GM12892 (cell line): ENCODE measurements around the gene BCAR1.

Experiments
- DNase-seq: peaks from one replicate; pipeline ENCODE4 v3.0.0; 2011; ENCODE audit not compliant: insufficient read length
- FAIRE-seq: peaks from 2 replicates; lab custom pipeline; 2011; peaks lifted over from hg19 to GRCh38; lab: Jason Lieb, UNC
- POLR2A ChIP-seq: IDR thresholded peaks from 2 replicates; pipeline ENCODE4 v1.6.1; 2011; ENCODE audit warnings: low read depth, low read length, control low read depth
- POLR2AphosphoS5 ChIP-seq: IDR thresholded peaks from 2 replicates; pipeline ENCODE4 v1.6.1; 2011; ENCODE audit warnings: low read depth, low read length, control low read depth
- TAF1 ChIP-seq: IDR thresholded peaks from 2 replicates; pipeline ENCODE4 v1.6.1; 2011; ENCODE audit warnings: low read depth, mild to moderate bottlenecking, control low read depth, low read length, borderline replicate concordance

Gene BCAR1

DNA sequence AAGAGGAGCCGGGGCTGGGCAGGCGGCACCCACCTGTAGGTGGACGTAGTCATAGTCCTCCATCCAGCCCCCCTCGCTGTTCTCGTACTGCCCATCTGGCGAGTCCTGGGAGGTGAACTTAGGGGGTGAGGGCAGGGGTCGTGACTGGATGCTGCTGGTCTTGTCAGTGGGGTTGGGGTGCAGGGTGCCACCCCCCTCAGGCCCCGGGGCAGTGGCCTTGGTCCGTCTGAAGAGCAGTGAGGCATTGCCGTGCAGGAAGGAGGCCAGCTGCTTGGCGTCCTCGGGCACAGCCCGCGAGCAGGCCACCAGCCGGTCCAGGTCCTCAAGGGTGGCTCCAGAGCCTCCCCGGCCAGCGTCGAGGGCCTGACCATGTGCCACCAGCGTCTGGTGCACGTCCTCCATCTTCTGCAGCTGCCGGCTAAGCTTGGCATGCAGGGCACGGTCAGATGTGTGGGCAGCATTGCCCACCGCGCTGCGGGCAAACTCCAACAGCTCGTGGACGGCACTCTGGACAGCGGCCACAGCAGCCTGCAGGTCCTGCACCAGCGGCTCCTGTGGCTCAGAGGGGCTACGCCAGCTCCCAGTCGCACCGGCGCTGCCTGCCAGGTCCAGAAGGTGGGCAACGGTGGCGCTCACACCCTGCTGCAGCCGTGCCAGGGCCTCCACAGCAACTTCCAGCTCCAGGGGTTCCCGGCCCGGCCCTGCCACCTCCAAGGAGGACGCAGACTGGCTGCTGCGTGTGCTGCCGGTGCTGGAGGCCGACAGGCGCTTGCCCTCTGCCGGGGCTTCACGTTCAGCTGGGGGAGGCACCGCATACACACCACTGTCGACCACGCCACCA, 16.3 kb downstream of the BCAR1 start:
- FAIRE-seq: no peak

DNA sequence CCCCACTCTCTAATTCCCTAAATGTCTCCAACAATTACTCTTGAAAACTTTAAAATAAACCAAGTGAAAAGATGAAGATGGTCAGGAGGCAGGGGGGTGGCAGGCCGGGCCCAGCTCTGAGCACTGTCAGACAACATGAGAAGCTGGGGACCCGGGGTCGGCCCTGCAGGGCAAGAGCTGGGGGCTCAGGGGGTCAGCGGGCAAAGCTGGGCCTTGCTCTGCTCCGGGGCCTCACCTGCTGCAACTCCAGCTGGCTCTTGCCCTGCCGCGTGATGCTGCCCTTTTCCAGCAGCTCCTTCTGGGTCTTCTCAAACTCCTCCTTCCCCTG, 17.8 kb downstream of the BCAR1 start:
- TF ChIP-seq POLR2AphosphoS5: no peak
- FAIRE-seq: no peak

More for the DNA sequence above, 16.3 kb downstream of the BCAR1 start:
- DNase-seq: no peak
- TF ChIP-seq POLR2A (no peak), POLR2AphosphoS5 (no peak), TAF1 (no peak)

DNA sequence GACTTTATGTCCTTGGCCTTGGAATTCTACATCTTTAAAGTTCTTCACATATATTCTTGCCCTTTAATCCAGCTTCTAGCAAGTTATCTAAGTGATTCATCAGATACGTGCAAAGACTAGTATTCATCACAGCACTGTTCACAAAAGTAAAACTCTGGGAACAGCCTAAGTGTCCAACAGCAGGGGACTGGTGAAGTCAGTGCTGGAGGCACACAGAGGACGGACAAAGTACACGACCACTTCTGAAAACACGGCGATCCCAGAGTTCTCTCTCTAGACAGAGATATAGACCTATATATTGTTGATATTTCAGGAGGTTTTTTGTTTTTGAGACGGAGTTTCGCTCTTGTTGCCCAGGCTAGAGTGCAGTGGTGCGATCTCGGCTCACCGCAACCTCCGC, 19.9 kb downstream of the BCAR1 start:
- TF ChIP-seq POLR2AphosphoS5 (no peak), TAF1 (no peak), POLR2A (no peak)
- DNase-seq (no peak), FAIRE-seq (no peak)

More for the DNA sequence above, 17.8 kb downstream of the BCAR1 start:
- no peak for DNase-seq

DNA sequence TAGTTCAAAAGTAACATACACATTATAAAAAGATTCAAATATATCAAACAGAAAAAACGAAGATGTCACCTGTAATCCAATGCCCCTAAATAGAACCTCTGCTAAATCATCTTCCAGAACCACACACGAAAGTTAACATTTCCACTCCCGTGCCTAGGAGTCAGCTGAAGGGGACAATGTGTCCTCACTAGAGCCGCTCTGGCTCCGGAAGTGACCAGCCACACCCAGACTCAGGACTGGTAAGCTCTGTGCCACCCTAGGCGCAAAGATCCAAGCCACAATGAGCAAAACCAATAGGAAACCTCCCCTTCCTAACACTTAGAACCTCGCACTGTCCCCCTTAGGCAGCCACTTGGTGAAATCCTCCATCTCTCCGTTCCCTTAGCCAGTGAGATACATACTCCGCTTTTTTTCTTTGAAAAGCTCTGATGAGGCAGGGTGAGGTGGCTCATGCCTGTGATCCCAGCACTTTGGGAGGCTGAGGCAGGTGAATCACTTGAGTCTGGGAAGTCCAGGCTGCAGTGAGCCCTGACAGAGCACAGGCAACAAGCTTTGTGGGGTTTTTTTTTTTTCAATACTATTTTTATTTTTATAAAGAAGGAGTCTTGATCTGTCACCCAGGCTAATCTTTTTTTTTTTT, 20.8 kb downstream of the BCAR1 start:
- TF ChIP-seq TAF1: no peak
- no peak for TF ChIP-seq POLR2A
- no peak for TF ChIP-seq POLR2AphosphoS5
- FAIRE-seq: no peak
- no peak for DNase-seq

DNA sequence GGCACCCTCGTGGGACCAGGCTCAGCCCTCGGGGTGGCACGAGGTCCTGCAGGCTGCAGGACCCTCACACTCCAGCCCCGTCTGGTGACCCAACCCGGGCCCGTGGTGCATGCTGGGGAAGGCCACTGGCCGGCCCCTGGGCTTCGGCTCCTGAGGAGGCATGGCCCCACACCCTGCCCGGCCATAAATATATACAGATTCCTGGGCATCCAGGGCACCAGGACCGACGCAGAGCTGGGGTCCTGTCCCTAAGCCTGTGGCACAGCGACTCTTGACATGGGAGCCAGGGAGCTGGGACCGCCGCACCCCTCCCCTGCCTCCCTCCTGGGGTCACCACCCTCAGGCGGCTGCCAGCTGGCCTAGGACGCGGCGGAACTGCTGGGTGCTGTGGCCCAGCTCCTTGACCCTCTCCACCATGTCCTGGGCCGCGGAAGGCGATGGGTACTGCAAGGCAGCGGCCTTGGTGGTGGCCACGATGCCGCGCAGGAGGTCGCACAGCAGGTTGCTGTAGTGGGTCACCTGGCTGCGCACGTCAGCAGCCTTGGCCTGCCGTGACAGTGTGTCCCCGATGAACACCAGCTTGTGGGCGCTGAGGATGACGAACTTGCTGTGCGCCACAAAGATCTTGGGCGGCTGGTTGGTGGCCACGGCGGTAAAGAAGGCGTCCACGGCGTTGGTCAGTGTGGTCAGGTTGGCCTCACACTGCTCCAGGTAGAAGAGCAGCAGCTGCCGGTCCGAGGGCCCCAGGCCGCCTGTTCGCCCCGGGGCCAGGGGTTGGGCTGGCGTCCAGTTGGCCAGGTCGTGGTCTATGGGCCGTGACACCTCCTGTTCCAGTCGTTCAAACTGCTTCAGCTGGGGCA, 22.0 kb downstream of the BCAR1 start:
- TF ChIP-seq TAF1: no peak
- no peak for TF ChIP-seq POLR2A
- no peak for TF ChIP-seq POLR2AphosphoS5
- no peak for FAIRE-seq

DNA sequence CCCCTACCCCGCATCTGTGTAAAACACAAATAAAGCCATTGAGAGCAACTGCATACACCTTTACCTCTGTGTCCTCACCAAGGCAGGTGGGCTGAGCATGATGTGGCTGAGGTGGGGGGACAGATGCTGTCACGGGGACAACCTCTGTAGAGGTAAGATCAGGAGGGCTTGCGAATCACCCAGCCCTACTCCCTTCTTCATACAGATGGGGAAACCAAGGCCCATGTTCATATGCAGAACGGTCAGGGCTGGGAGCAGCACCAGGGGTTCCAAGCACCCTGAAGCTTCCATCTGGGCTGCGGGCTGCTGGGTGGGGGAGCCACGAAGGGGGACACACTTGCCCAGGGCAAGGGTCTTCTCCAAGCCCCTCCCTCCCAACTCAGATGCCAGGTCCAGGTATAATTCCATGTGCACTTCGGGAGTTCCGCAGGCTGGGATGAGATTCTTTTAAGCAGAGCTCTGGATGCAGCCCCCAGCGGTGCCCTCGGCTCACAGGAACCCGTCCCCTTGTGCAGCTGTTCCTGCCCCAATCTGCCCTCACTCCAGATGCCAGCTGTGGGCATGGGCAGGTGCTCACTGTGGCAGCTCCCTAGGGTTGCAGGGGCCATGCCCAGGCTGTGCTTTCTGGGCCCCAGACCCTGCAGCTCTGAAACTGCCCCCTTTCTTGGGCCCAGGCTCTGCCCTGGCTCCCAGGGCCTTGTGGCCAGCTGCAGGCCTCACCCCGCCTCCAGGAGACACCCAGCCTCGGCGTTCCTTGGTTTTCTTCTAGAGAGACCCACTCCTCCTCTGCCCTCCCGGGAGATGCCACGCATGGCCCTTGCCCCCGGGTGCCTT, 23.1 kb downstream of the BCAR1 start:
- DNase-seq (no peak), FAIRE-seq (no peak)
- TF ChIP-seq POLR2AphosphoS5 (no peak), TAF1 (no peak), POLR2A (no peak)

More for the DNA sequence above, 22.0 kb downstream of the BCAR1 start:
- DNase-seq: no peak

DNA sequence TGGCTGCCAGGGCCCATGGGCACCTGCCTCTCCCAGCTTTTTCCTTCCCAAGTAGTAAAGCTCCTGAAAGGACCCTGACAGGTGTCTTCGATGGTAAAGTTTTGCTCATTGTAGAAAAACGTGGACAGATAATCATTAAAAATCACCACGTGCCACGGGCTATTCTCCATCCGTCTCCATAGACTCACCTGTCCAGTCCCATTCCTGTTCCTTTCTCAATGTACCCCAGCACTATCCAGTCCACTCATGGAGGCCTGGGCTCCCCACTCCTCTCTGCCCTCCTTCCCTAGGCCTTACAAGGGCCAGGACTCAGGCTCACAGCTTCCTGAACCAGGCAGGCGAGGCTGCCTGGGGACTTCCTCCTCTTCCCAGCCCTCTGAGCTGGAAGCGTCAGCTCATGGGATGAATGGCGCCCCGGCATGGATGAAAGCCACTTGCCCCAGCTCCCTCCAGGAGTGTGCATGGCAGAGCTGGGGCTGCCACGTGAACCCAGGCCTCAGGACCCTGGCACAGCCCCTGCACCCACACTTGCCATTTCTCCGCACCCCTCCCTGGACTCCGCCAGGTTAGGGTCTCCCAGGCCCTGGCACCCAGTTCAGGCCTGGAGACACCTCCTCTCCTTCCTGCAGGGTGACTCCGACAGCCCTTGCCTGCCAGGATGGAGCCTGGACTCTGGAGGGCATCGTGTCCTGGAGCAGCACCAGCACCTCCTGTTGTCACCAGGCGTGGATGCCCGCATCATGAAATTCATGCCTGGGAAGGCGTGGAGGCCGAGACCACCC, 23.9 kb downstream of the BCAR1 start:
- FAIRE-seq (no peak), DNase-seq (no peak)
- no peak for TF ChIP-seq POLR2AphosphoS5
- TF ChIP-seq POLR2A: no peak
- TF ChIP-seq TAF1: no peak

DNA sequence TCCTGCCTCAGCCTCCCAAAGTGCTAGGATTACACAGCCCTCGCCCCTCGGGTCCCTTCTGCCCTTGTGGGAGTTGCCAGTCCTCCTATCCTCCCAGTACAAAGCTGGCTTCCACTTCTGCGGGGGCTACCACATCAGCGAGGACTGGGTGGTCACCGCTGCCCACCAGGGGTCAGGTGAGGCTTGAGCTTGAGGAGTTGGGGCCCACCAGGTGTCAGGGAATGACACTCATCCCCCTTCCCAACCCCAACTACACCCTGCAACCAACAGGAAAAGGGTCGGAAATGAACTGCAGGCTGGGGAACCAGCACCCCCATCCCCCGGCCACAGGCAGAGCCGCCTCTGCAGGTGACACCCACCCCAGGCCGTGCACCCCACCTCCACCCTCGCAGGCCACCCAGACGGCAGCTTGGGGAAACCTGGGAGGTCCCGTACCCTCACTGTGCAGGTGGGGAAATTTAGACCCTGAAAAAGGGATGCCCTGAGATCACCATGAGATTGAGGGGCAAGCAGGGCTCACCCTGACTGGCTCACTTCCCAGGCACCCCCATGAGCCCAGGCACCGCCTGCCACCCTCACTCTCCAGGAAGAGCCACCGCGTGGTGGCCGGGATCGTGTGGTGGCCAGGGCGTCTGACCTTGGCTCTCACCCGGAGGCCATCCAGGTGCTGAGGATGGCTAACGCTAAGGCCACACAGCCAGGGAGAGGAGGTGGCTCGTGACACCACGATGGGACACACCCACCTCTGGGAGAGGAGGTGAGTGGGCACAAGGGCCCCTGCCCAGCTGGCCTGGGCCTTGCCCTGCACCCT, 24.7 kb downstream of the BCAR1 start:
- no peak for TF ChIP-seq TAF1
- TF ChIP-seq POLR2AphosphoS5: no peak
- no peak for TF ChIP-seq POLR2A
- FAIRE-seq: no peak
- no peak for DNase-seq

DNA sequence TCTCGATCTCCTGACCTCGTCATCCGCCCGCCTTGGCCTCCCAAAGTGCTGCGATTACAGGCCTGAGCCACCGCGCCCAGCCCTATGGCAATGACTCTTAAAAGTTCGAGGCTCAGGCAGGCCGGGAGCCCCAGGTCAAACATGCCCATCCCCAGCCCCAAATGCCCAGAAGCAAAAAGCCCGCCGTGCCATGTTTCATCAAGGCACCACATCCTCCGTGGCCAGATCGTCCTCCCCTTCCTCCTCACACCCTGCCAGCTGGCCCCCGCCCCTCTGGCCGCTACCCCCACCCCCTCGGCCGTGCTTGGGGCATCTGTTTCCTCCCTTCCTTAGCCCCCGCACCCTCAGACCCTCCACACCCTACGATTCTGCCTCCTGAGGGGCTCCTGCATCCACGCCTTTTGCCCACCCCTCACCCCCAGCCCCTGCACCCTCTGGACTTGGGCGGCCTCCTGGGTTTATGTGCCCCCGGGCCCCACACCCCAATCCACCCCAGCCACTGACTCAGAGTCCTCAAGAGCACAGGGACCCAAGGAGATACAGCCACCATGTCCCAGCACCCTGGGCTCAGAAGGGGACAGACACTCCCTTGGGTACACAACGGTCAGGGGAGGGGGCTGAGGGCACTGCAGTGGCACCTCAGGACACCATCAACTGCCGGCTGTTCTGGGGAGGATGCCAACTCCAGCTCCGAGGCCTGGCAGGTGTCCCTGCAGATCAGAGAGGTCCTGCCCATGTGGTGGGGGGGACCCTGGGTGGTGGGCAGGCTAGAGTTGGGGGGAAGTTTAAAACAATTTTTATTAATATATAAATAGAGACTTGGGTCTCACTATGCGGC, 25.5 kb downstream of the BCAR1 start:
- TF ChIP-seq POLR2AphosphoS5: no peak
- DNase-seq (no peak), FAIRE-seq (no peak)
